ENCODE results near the gene PLEKHN1.

Gene PLEKHN1

GRCh38 chr1:966135-966703 lies at the start of gene PLEKHN1:
Gene PLEKHN1, plus strand, starts transcription at chr1:966482. Its CDS starts 50 bp downstream, at chr1:966532.
- DNase-seq, result no peak

DNA sequence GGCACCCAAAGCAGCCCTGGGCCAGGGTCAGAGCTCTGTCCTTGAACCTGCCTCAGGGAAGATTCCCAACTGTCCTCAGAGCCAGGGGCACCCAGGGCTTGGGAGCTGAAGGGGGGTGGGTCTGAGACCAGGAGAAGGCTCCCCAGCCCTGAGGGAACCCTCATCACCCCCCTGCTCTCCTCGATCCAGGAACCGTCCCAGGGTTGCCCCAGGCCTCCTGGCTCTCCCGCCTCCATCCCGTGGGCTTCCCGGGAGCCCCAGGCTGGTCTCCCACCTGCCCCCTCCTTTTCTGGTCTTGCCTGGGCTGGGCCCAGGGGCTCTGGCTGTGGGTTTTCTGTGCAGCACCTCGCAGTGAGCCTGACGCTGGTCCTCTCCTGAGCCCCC lies 49.2 kb upstream of the PLEKHN1 start:
- DNase-seq, result no peak

- DNase-seq, result no peak
Measured at GRCh38 chr1:917466-918091, 48.7 kb upstream of the PLEKHN1 start.

DNA sequence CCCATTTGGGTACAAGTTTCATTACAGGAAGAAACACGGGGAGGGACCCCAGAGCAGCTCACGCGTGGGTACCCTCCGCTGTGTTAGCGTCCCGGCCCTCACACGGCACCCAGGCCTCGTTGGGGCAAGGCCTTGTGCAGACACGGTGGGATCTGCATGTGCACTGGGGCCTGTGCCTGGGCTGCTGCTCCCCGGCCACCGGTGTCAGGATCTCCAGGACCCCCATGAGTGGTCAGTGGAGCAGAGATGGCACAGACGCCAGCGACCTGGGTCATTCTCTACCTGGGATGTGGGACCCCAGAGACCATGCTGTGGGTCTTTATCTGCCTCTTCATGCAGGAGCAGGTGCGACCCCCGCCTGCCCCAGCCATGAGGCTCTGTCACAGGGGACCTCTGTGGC lies 47.9 kb upstream of the PLEKHN1 start:
- DNase-seq, result no peak

DNA sequence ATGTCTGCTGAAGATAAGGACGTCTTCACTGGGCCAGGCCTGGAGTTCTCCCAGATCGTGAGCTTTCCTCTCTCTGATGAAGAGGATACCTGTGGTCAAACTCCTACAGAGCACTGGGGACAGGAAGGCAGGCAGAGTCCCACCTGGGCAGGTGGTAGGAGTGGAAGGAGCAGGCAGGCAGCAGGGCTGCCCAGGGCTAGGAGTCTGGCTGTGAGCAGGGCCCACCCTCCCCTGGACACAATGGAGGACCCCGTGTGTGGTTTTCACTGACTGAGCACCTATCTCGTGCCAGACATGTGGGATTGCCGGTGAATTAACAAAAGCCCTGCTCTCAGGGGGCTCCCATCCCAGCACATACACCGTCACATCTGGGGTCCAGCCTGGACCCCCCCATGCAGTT lies 47.4 kb upstream of the PLEKHN1 start:
- DNase-seq, result no peak

- DNase-seq, result no peak
Measured at GRCh38 chr1:919271-919872, 46.9 kb upstream of the PLEKHN1 start.

DNA sequence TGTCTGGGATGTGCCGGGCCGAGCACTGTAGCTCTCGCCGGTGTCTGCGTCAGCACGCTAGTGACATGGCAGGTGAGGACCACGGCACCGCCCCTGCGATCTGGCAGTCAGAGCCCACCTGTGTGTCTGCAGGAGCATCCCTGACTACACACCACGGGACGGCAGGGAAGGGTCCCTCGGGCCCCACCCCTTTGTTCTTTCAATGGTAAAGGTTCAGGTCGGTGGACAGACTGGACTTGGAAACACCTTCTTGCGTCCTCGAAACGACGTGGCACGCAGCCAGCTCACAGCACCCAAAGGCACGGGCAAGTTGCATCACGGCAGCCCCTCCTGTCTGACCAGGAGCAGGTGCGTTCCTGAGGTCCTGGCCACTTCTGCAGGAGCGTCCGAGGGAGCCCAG lies 46.3 kb upstream of the PLEKHN1 start:
- no peak for DNase-seq

GRCh38 chr1:920521-920920 lies 45.8 kb upstream of the PLEKHN1 start:
- DNase-seq, result no peak

GRCh38 chr1:921011-921837 lies 45.1 kb upstream of the PLEKHN1 start:
- no peak for DNase-seq

DNA sequence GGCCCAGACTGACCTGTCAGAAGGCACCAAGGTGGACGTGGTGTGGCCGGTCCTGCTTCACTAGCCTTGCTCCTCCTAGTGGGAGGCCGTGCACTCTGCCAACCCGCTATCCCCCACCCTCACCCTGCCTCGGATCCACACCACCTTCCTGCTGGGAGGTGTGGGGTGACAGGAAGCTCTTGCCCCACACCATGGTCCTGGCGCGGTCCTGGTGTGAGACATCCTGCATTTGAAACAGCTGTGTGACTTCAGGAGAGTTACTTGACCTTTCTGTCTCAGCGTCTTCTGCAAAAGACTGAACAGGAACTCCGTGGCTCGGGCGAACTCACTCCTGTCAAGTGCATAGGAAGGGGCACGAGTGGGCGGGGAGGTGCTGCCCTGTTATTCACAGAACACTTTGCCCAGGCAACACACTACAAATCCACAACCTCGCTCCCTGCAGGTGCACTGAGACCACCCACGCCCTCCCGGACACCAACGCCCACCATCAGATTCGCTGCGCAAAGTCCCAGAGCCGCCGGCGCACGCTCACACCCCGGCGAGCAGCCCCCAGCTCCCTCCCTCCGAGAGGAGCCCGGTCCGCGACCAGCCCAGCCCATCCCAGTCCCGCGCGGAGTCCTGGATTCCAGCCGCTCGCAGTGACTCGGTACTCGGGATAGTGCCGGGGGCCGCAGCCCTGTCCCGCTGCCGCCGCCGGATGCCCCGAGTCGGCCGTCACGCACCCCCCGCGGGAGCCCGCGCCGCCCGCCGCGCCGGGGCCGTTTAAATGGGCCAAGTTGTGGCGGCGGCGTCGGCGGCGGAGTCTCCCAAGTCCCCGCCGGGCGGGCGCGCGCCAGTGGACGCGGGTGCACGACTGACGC lies 42.9 kb upstream of the PLEKHN1 start, which contains the start of gene SAMD11:
SAMD11 (plus strand) TSS at position 793 of the 860 bp plus-strand sequence. CDS start 509 bp downstream, outside the sequence.
- no peak for DNase-seq

GRCh38 chr1:923991-924655 lies 42.2 kb upstream of the PLEKHN1 start:
- no peak for DNase-seq

DNA sequence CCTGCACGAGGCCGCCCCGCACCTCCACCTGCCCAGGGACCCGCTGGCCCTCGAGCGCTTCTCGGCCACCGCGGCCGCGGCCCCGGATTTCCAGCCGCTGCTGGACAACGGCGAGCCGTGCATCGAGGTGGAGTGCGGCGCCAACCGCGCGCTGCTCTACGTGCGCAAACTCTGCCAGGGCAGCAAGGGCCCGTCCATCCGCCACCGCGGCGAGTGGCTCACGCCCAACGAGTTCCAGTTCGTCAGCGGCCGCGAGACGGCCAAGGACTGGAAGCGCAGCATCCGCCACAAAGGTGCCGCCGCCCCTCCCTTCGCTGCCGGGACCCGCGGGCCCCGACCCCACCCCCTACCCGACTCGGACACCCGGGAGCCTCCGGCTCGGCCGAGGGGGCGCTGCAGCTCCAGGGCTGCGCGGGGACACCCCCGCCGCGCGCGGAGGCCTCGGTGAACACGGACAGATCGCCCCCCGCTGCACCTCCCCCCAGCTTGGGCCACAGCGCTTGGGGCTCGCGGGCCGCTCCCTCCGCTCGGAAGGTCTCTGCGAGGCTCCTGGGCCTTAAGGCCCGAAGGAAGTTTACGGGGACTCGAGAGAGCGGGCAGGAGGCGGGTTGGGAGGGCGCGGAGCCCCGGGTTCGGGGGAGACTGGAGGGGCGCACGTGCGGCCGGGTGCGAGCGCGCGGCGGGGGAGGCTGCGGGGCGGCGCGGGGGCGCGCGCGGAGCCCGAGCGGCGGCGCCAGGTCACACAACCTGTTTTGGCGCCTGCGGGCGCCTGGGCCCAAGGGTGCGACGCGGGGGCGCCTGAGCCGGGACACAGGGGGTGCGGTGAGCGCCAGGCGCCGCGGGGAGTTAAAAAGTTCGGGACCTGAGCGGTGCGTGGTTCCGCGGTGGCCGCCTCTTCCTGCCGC lies 41.4 kb upstream of the PLEKHN1 start:
- DNase-seq, result no peak

DNA sequence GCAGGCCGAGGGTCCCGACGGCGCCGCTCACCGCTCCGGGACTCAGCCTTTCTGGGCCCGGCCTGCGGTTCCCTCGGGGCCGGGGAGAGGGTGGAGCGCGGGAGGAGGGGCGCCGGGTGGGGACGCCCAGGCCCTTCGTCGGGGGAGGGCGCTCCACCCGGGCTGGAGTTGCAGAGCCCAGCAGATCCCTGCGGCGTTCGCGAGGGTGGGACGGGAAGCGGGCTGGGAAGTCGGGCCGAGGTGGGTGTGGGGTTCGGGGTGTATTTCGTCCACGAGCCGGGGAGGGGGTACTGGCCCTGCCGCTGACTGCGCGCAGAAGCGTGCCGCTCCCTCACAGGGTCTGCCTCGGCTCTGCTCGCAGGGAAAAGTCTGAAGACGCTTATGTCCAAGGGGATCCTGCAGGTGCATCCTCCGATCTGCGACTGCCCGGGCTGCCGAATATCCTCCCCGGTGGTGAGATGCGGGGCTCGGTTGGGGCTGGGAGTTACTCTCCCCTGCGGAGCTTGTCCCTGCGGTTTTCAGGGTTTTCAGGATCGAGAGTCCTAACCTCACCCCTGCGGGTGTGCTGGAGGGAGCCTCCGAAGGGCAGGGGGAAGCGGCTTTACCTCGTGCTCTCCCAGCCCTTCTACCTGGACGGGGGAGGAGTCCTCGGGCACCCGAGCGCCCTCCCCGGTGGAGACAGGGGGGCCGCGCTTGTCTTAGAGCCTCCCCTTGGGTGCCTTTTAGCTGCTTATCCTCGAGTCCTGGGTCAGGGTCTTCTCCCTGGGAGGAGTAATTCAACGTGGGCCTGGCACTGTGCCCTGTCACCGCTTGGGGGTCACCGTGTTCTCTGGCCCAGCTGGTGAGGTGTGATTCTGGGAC lies 40.5 kb upstream of the PLEKHN1 start:
- DNase-seq, result no peak

- DNase-seq, result no peak
Measured at GRCh38 chr1:927234-927633, 39.0 kb upstream of the PLEKHN1 start.

GRCh38 chr1:927748-928147 lies 38.5 kb upstream of the PLEKHN1 start:
- no peak for DNase-seq

GRCh38 chr1:928825-929661 lies 37.2 kb upstream of the PLEKHN1 start:
- no peak for DNase-seq

DNA sequence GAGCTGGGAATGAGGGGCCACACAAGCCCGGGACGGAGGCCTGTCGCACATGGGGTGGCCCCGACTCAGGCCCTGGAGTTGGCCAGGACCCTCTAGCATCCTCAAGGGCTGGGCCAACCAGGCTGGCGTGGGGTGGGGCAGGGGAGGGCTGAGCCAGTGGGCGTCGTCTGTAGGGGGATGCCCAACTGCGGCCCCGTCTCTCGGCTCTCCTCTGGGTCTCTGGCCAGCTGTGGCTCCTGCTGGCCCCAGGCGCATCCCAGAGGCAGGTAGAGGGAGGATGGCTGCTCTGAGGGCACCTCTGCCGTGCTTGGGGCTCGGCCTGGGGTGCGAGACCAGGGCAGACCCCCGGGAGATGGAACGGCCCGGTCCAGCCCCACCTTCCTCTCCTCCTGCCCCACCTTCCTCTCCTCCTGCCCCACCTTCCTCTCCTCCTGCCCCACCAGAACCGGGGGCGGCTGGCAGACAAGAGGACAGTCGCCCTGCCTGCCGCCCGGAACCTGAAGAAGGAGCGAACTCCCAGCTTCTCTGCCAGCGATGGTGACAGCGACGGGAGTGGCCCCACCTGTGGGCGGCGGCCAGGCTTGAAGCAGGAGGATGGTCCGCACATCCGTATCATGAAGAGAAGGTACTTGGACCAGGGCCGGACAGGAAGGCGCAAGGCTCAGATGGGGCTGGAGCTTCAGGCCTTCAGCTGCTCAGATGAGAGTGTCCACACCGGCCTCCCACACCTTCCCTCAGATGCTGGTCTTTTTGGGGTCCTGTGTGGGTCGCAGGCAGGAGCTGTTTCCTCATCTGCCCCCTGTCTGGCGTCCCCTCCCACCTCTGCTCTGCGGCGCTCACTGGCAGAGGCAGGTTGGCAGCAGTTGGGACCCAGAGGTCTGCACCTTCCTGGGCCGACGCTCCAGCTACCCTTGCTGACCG lies 36.3 kb upstream of the PLEKHN1 start:
- DNase-seq, result no peak

- no peak for DNase-seq
Measured at GRCh38 chr1:930633-931138, 35.6 kb upstream of the PLEKHN1 start.
